ENCODE data around the gene DLGAP5.

Gene DLGAP5

DNA sequence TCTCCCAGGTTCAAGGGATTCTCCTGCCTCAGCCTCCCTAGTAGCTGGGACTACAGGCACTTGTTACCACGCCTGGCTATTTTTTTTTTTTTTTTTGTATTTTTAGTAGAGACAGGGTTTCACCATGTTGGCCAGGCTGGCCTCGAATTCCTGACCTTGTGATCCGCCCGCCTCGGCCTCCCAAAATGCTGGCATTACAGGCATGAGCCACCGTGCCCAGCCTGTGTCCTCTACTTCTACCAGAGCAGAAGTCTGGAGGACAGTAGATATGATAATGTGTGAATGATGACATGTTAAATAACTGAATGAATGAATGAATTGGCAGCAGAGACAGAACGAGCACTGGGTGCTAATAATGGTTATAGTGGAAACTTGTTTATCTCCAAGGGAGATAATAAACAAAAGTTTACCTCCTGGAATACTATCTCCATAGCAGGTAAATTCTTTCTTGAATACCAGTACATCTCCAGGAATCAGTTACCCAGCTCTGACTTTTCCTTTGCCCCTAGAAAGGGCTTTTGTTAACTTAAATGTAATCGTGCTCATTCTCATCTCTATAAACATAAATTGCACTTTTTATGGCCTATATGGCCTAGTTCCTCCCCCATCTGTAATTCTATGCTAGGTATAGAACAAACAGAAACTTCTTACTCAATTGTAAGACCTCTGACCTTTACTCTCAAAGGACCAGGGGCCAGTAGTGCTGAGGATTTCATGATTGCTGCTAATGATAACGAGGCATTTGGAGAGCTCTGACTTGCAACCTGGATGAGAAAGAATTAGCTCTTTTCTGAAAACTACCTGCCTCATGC, 69.6 kb downstream of the DLGAP5 start:
- no peak overlapping the region for H3K4me3 ChIP-seq (ENCODE audit: low read depth, low read length)
- TF ChIP-seq, protein P1, sequence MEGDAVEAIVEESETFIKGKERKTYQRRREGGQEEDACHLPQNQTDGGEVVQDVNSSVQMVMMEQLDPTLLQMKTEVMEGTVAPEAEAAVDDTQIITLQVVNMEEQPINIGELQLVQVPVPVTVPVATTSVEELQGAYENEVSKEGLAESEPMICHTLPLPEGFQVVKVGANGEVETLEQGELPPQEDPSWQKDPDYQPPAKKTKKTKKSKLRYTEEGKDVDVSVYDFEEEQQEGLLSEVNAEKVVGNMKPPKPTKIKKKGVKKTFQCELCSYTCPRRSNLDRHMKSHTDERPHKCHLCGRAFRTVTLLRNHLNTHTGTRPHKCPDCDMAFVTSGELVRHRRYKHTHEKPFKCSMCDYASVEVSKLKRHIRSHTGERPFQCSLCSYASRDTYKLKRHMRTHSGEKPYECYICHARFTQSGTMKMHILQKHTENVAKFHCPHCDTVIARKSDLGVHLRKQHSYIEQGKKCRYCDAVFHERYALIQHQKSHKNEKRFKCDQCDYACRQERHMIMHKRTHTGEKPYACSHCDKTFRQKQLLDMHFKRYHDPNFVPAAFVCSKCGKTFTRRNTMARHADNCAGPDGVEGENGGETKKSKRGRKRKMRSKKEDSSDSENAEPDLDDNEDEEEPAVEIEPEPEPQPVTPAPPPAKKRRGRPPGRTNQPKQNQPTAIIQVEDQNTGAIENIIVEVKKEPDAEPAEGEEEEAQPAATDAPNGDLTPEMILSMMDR (IDR thresholded peaks at IDR 0.05; ENCODE audit: borderline replicate concordance, insufficient read depth, low read depth, low read length), result no peak

DNA sequence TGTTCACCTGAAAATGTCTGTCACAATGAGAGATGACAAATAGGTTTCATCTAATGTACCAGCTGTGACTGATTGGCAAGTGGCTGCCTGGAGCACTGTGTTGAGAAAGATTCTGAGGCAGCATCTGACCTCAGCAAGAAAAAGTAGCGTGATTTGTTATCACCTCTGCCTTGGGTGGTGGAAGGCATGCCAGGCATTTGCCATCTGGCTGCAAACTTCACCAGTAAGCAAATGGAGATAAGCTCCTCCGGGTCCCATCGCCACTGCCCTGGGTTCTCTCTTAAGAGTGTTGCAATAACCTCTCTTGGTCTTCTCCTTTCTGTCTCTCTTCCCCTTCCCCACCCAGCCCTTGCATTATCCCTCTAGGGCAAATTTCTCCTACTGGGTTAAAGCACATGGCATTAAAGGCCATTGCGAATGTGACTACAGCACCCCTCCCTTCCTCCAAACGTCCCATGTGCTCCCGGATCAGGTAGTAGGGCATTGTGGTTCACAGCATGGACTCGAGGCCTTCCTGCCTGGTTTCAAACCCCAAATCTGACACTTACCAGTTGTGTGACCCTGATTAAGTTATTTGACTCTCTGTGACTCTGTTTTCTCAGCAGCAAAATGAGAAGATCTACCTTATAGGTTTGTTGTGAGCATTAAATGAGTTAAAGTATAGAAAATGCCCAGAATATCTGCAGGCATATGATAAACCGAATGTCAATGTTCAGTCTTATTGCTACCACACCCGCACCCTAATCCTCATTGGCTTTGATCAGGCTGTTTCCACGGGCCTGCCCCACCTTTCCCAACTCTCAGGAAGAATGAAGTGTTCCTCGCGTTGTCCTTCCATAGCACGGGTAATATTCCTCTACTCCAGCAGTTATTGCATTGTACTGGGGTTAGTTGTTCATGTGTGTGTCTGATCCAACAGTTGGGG, 70.6 kb downstream of the DLGAP5 start:
- TF ChIP-seq, protein P1 (IDR thresholded peaks at IDR 0.05; ENCODE audit: borderline replicate concordance, insufficient read depth, low read depth, low read length), result no peak
- H3K4me3 ChIP-seq (ENCODE audit: low read depth, low read length), result no peak overlapping the region

DNA sequence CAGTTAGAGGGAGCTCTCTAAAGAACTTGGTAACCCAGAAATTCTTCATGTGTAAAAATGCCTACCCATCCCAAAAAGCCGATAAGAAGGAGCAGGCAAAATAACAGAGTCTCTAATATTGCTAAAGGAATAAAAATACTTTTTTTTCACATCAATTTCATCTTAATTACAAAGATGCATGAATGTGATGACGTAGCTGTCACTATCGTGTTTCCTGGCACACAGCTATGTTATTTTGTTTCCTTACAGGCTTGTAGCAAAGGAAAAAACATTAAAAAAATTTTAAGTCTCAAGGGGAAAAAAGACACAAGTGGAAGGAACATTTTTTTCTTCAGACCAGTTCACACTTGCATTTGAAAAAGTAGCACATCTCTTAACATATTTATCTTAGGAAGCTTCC, 72.6 kb downstream of the DLGAP5 start:
- H3K4me3 ChIP-seq (ENCODE audit: low read depth, low read length), result no peak overlapping the region
- TF ChIP-seq, protein P1 (IDR thresholded peaks at IDR 0.05; ENCODE audit: borderline replicate concordance, insufficient read depth, low read depth, low read length), result no peak

DNA sequence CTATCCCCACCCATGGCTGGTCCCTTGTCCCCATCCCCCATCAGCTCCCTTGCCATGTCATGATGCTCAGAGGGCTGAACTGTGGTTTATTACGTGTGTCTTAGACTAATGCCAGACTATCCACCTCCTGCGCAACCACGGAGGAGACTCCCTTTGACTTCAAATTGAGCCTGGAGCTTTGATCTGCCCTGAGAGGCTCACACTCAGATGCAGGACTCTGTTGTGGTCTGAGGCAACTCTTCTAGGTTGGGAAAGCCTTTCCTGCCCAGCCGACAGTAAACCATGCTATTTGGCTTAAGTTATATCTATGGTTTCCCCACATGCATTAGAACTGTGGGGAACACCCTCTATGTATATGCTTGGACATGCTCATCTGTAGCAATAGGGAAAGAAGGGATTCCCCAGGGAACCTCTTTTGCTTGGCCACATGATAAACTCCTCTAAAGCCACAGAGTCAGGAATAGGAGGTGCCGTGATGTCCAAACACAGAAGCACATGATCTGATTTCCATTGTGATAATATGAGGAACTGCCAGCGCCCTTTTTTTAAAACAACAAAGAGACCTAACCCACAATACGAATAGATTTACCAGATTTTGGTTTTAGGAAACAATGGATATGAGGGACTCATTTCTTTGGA, 73.5 kb downstream of the DLGAP5 start:
- H3K4me3 ChIP-seq (ENCODE audit: low read depth, low read length), result no peak overlapping the region
- TF ChIP-seq, protein P1 (IDR thresholded peaks at IDR 0.05; ENCODE audit: borderline replicate concordance, insufficient read depth, low read depth, low read length), result no peak

DNA sequence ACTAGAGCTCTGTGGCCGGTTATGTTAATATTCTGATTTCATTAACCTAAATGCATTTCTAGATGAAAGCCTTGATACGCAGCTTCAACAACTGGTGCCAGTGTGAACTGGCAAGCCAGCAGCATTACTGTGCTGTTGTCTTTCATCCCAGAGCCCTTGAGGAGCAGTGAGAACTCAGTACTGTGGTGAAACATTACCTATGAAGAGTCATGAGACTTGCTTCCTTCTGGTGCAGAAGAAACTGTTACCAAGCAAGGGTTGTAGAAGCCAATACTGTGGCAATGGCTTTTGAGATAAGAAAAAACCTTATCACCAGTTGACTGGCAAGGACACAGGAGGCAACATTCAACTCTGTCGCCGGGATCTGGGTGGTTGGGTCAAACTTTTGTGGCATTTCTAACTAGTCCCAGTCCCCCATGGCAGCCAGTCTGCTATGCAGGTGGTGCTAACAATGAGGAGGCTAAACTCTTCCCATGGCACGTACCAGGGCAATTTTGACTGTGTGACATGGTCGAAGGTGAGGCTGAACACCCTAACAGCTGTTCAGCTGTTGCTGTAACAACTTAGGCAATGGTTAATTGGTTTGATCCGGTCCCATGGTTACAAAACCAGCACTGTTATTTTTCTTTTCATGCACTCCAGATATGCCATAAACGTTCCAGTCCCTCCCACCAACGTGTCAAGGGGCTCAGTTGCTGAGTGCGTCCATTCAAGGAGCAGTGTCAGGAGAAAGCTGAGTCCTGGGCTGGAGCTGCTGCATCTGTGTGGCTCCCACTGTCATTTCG, 74.9 kb downstream of the DLGAP5 start:
- H3K4me3 ChIP-seq (ENCODE audit: low read depth, low read length), result no peak overlapping the region
- TF ChIP-seq, protein P1 (IDR thresholded peaks at IDR 0.05; ENCODE audit: borderline replicate concordance, insufficient read depth, low read depth, low read length), result no peak

DNA sequence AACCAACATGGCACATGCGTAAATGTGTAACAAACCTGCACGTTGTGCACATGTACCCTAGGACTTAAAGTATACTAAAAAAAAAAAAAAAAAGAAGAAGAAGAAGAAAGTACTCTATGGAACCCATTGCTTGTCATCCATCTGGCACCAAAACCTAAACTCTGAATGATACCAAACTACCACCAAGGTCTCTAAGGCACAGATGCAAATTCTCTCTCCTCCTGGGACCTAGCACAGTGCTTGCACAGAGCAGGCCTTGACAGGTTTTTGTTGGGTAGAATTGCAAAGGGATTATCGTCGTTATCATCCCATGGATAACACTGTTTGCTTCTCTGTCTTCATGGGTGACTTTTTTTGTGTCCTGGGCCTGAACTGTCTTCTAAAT, 75.5 kb downstream of the DLGAP5 start:
- TF ChIP-seq, protein P1 (IDR thresholded peaks at IDR 0.05; ENCODE audit: borderline replicate concordance, insufficient read depth, low read depth, low read length), result no peak

More for the DNA sequence above, 75.5 kb downstream of the DLGAP5 start:
- H3K4me3 ChIP-seq (ENCODE audit: low read depth, low read length), result no peak overlapping the region
